ENCODE measurements around the gene NFIA. TPM values are rescaled to one million over a fixed set of nuclear protein-coding genes. Genes with fewer than 3 reads are reported as not detected.

The NFIA gene
- total RNA-seq, 1 donor from 2014 or later, result 49.4 TPM

DNA sequence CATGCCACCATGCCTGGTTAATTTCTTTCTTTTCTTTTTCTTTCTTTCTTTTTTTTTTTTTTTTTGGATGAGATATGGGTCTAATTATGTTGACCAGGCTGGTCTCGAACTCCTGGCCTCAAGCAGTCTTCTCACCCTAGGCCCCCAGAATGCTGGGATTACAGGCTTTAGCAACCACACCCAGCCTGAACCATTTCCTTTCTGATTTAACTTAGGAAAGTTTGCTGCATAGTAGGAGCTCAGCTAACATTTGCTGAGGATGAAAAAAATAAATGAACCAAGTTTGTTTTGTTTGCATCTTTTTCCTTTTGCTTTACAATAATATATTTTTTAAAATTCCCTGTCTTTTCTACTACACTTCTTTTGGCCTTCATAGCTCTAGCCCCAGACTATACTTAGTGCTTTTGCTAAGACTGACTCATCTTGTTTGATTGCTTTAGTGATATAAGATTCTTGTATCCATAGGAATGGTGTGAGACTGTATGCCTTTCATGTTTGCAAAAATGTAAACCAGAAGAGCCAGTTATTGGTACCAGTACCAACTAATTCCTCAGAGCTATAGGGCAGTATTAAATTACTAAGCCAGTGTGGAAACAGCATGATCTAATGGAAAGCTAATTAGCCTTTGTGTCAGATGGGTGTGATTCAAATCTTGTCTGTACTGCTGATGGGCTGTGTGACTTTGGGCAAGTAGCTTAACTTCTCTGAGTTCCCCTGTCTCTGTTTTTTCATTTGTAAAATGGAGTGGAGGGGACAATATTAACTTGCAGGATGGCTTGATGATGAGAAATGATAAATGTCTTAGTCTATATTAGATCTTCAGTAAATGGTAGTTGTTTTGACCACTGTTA lies 66.9 kb downstream of the NFIA start:
- H3K9me3 Mint-ChIP-seq, result peaks cover 3% of the 10 kb centered on the region
- peaks cover 28% of the 10 kb centered on the region for H3K27me3 Mint-ChIP-seq
- no peak for DNase-seq (ENCODE audit: extremely low spot score, unreplicated experiment)
- peak overlapping the region; percentile 20 for H3K27ac Mint-ChIP-seq
- H3K4me3 Mint-ChIP-seq, result no peak overlapping the region
- peaks cover 11% of the 10 kb centered on the region for H3K36me3 Mint-ChIP-seq
- H3K4me1 Mint-ChIP-seq (ENCODE audit: unreplicated experiment), result peaks cover 55% of the 10 kb centered on the region
- TF ChIP-seq, protein P1, sequence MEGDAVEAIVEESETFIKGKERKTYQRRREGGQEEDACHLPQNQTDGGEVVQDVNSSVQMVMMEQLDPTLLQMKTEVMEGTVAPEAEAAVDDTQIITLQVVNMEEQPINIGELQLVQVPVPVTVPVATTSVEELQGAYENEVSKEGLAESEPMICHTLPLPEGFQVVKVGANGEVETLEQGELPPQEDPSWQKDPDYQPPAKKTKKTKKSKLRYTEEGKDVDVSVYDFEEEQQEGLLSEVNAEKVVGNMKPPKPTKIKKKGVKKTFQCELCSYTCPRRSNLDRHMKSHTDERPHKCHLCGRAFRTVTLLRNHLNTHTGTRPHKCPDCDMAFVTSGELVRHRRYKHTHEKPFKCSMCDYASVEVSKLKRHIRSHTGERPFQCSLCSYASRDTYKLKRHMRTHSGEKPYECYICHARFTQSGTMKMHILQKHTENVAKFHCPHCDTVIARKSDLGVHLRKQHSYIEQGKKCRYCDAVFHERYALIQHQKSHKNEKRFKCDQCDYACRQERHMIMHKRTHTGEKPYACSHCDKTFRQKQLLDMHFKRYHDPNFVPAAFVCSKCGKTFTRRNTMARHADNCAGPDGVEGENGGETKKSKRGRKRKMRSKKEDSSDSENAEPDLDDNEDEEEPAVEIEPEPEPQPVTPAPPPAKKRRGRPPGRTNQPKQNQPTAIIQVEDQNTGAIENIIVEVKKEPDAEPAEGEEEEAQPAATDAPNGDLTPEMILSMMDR (conservative IDR thresholded peaks at IDR 0.05), result no peak

DNA sequence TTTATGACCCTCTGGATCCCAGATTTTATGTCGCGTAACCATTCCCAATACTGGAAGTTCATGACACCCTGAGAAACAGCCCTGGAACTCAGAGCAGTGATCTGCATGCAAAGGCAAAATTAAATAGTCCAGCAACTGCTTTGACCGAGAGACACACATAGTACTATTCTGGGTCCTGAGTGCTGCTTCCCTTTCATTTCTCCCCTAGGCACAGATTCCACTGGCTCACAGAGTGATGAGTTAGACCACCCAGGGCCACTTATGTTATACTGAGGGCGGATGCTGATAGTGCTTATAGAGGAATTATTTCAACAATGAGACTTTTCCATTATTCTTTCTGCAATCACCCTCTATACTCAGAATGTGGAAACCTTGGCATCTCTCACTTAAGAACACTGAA lies 69.2 kb downstream of the NFIA start:
- peaks cover 59% of the 10 kb centered on the region for H3K4me1 Mint-ChIP-seq (ENCODE audit: unreplicated experiment)
- peaks cover 4% of the 10 kb centered on the region for H3K36me3 Mint-ChIP-seq
- peaks cover 27% of the 10 kb centered on the region for H3K27me3 Mint-ChIP-seq
- TF ChIP-seq, protein P1 (conservative IDR thresholded peaks at IDR 0.05), result no peak
- H3K4me3 Mint-ChIP-seq, result peak overlapping the region; percentile 21
- H3K27ac Mint-ChIP-seq, result peak overlapping the region; percentile 42
- H3K9me3 Mint-ChIP-seq, result no peaks in the 10 kb centered on the region
- no peak for DNase-seq (ENCODE audit: extremely low spot score, unreplicated experiment)

DNA sequence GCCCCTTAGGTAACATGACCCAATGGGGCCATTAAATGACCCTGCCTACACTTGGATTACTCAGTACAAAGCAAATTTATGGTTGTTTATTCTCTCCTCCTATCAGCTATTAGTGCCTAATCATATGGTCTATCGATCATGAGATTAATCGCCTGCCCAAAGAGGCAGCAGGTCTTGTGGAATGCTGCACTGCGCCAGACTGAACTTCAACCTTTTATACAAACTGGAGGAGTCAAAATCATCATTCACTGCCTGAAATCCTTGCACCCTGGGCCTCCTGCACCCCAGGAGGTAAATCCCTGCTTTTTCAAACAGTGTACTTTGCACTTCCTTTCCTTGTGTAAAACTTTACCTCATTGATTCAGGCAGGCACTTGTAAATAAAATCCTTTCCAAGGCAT lies 69.7 kb downstream of the NFIA start:
- Mint-ChIP-seq H3K27ac (peak overlapping the region; percentile 42), H3K36me3 (peaks cover 4% of the 10 kb centered on the region), H3K27me3 (peaks cover 26% of the 10 kb centered on the region), H3K9me3 (no peaks in the 10 kb centered on the region), H3K4me3 (peak overlapping the region; percentile 44), H3K4me1 (ENCODE audit: unreplicated experiment) (peaks cover 64% of the 10 kb centered on the region)
- TF ChIP-seq, protein P1 (conservative IDR thresholded peaks at IDR 0.05), result no peak
- DNase-seq (ENCODE audit: extremely low spot score, unreplicated experiment), result no peak

DNA sequence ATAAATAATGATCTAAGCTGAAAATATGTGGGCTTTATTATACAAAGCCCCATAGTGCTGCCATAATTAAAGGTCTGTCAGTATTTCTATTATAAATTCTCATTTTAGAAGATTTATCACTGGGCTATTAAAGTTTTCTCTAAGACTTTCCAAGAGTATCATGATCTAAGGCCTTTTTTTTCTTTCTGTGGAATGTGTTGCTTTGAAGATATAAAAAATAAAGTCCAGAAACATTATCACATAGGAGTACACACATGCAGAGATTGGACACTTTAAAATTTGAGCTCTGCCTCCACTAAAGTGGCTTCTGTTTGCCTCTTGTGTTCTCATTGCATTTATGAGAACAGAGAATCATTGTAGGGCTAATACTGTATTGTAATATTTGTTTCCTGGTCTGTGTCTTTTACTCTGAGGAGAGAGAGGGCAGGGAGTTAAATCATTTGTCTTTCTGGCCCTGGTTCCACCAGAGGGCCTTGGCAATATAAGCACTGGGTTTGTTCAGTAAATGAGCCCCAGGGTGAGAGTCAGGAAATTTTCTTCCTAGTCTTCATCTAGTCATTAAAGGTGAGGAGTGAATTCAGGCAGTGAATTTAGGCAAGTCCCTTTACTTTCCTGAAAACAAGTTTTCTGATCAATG lies 70.2 kb downstream of the NFIA start:
- H3K27ac Mint-ChIP-seq, result peak overlapping the region; percentile 42
- H3K4me3 Mint-ChIP-seq, result peak overlapping the region; percentile 46
- H3K9me3 Mint-ChIP-seq, result no peaks in the 10 kb centered on the region
- H3K27me3 Mint-ChIP-seq, result peaks cover 26% of the 10 kb centered on the region
- no peak for DNase-seq (ENCODE audit: extremely low spot score, unreplicated experiment)
- peaks cover 67% of the 10 kb centered on the region for H3K4me1 Mint-ChIP-seq (ENCODE audit: unreplicated experiment)
- TF ChIP-seq, protein P1 (conservative IDR thresholded peaks at IDR 0.05), result peak; percentile 31
- H3K36me3 Mint-ChIP-seq, result peaks cover 4% of the 10 kb centered on the region

DNA sequence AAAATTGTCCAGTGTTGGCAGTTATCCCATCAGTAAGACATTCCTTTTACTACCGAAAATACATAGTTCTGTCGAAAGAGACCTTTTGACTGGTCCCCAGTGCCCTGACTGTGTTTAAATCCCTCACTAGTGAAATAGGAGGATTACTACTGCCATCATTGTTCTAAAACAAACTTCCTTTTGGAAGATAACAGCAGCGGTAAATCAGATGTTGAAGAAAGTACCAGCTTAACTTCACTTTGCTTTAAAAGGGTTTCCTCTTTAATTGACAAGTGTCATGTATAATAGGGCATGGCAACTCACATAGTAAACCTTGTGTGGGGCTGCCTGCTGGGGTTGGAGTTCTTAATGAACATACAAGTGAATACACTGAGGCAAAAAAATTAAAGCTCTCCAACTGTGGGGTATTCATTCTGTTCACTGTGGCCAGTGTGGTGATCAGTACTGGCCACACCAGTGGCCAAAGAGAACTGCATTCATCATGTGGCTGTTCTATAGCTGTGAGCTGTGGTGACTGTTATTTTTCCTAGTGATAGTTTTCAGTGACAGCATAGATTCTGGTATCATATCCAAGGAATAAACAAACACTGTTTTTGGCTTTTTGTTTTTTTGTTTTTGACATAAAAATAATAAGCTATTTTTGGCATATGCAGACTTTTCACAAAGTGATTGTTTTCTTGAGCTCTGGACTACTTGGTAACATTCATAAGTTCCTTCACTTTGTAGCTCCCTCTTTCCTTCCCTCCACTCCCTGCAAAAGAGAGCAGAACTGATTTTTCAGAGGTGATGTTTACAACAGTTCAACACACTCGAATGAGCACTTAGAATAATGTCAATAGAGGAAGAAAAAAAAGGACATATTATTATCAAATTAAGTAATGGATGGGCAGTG lies 74.5 kb downstream of the NFIA start:
- H3K27me3 Mint-ChIP-seq, result peaks cover 4% of the 10 kb centered on the region
- TF ChIP-seq, protein P1 (conservative IDR thresholded peaks at IDR 0.05), result no peak
- peaks cover 5% of the 10 kb centered on the region for H3K36me3 Mint-ChIP-seq
- H3K4me1 Mint-ChIP-seq (ENCODE audit: unreplicated experiment), result peaks cover 55% of the 10 kb centered on the region
- peak overlapping the region; percentile 15 for H3K4me3 Mint-ChIP-seq
- H3K9me3 Mint-ChIP-seq, result no peaks in the 10 kb centered on the region
- H3K27ac Mint-ChIP-seq, result no peak overlapping the region
- no peak for DNase-seq (ENCODE audit: extremely low spot score, unreplicated experiment)

Measured in type B pancreatic cell (in vitro differentiated cells).